HCT116 (cell line): Measurements from ENCODE around the gene LEAP2. TPM values are rescaled to one million over a fixed set of nuclear protein-coding genes. Genes with fewer than 3 reads are reported as not detected.
A peak's percentile ranks its signal among the peaks of the same experiment; 100 is the strongest.

Experiments
- ATAC-seq: fragments of 200-7000 bp; cut with Tn5 transposase; 2 replicates; pipeline ENCODE4 v1.9.1; 2020; ENCODE audit warnings: mild to moderate bottlenecking, moderate library complexity
- BruUV-seq: library from RNA; stranded (reverse); fragments of 400-500 nt; replicated peaks from 2 replicates; lab custom pipeline; 2021; lab: Mats Ljungman, UMichigan
- CTCF ChIA-PET: fragments of 300-600 bp; sonication (Branson Sonifier 250); formaldehyde crosslinking; loops from one replicate; lab custom pipeline; 2021; ENCODE audit warnings: antibody characterized with exemption; lab: Charles Lee
- POLR2A ChIA-PET: fragments of 300-600, 350-600 bp; sonication (Branson Sonifier 250); formaldehyde crosslinking; loops from one replicate; lab custom pipeline; 2021; ENCODE audit warnings: antibody characterized with exemption; lab: Charles Lee
- RAD21 ChIA-PET, 2 experiments: fragments of 300-600 bp; sonication (Branson Sonifier 250); formaldehyde crosslinking; loops; one replicate each; lab custom pipeline; 2023; ENCODE audit warnings: low total read pairs in 2 of 2; ENCODE audit not compliant: uncharacterized antibody in 2 of 2, unreplicated experiment in 2 of 2, low non-redundant PET in 1 of 2; lab: Charles Lee
- DNase-seq: peaks from one replicate; pipeline ENCODE4 v3.0.0-alpha.2; 2010; ENCODE audit warnings: low read depth, low spot score
- H2AFZ ChIP-seq: fragments of 200-600 bp; shearing (Covaris generic), sonication (generic); 2 replicates; pipeline ENCODE4 v1.6.1; 2017; ENCODE audit warnings: low read depth, mixed run types, mixed read lengths, antibody characterized with exemption, low read length; ENCODE audit not compliant: poor library complexity, severe bottlenecking
- H3K27ac ChIP-seq: 2 replicates; pipeline ENCODE4 v1.5.1; 2012; ENCODE audit warnings: low read depth, low read length
- H3K27me3 ChIP-seq: fragments of 200-600 bp; sonication (generic); 2 replicates; pipeline ENCODE4 v1.6.1; 2016; ENCODE audit warnings: mixed run types, low read length, mixed read lengths; ENCODE audit not compliant: insufficient read depth
- H3K36me3 ChIP-seq, 2 experiments: fragments of 200-500 bp in 1 of 2; fragments of 200-600 bp in 1 of 2; sonication (Bioruptor generic) in 1 of 2; sonication (generic) in 1 of 2; 2 replicates each; pipeline versions ENCODE4 v1.5.1 to v1.6.1; 2014 to 2016; ENCODE audit warnings: low read length in 2 of 2, inconsistent platforms in 1 of 2, mixed read lengths in 1 of 2, mixed run types in 1 of 2; ENCODE audit not compliant: insufficient read depth in 2 of 2, control insufficient read depth in 1 of 2
- H3K4me1 ChIP-seq, 2 experiments: fragments of 200-600 bp in 1 of 2; sonication (generic) in 1 of 2; 2 replicates each; pipeline versions ENCODE4 v1.5.1 to v1.6.1; 2012 to 2017; ENCODE audit warnings: low read length in 2 of 2, inconsistent platforms in 1 of 2, mild to moderate bottlenecking in 1 of 2, mixed read lengths in 1 of 2, mixed run types in 1 of 2, moderate library complexity in 1 of 2; ENCODE audit not compliant: insufficient read depth in 2 of 2, control insufficient read depth in 1 of 2
- H3K4me2 ChIP-seq: fragments of 200-600 bp; sonication (generic); 2 replicates; pipeline ENCODE4 v1.6.1; 2017; ENCODE audit warnings: mixed run types, low read length, mixed read lengths
- H3K4me3 ChIP-seq, 2 experiments: fragments of 200-600 bp in 1 of 2; sonication (generic) in 1 of 2; replicated peaks in 1 of 2; 2 replicates each; pipeline ENCODE4 v1.5.1; 2011 to 2016; ENCODE audit warnings: low read length in 2 of 2, control low read depth in 1 of 2, low read depth in 1 of 2, mild to moderate bottlenecking in 1 of 2, mixed read lengths in 1 of 2, mixed run types in 1 of 2
- H3K79me2 ChIP-seq: fragments of 200-600 bp; sonication (generic); 2 replicates; pipeline ENCODE4 v1.6.1; 2017; ENCODE audit warnings: mild to moderate bottlenecking, mixed run types, low read length, moderate library complexity, mixed read lengths; ENCODE audit not compliant: insufficient read depth
- H3K9ac ChIP-seq: fragments of 200-600 bp; sonication (generic); 2 replicates; pipeline ENCODE4 v1.6.1; 2016; ENCODE audit warnings: low read length, mixed read lengths
- H3K9me2 ChIP-seq: fragments of 200-600 bp; sonication (generic), shearing (Covaris generic); 2 replicates; pipeline ENCODE4 v1.6.1; 2017; ENCODE audit warnings: mixed run types, mild to moderate bottlenecking, moderate library complexity; ENCODE audit not compliant: insufficient read depth
- H3K9me3 ChIP-seq, 2 experiments: fragments of 200-500 bp in 1 of 2; fragments of 200-600 bp in 1 of 2; sonication (Bioruptor generic) in 1 of 2; sonication (generic) in 1 of 2; 2 replicates each; pipeline ENCODE4 v1.6.1; 2014 to 2017; ENCODE audit warnings: low read length in 2 of 2, mixed read lengths in 2 of 2, inconsistent platforms in 1 of 2, low read depth in 1 of 2, mild to moderate bottlenecking in 1 of 2, mixed run types in 1 of 2, moderate library complexity in 1 of 2; ENCODE audit not compliant: control insufficient read depth in 1 of 2, insufficient read depth in 1 of 2
- H4K20me1 ChIP-seq: fragments of 200-600 bp; sonication (generic), shearing (Covaris generic); 2 replicates; pipeline ENCODE4 v1.6.1; 2017; ENCODE audit warnings: mixed run types, mild to moderate bottlenecking, moderate library complexity; ENCODE audit not compliant: insufficient read depth
- EGR1 ChIP-seq: IDR thresholded peaks from 2 replicates; pipeline ENCODE4 v1.6.1; 2012; ENCODE audit warnings: low read depth
- ELF1 ChIP-seq: IDR thresholded peaks from 2 replicates; pipeline ENCODE4 v1.6.1; 2012; ENCODE audit warnings: low read depth, borderline replicate concordance
- EZH2 ChIP-seq: fragments of 200-600 bp; sonication (generic); IDR thresholded peaks from 2 replicates; pipeline ENCODE4 v1.6.1; 2017; ENCODE audit warnings: antibody characterized with exemption, mixed run types
- EZH2phosphoT487 ChIP-seq: fragments of 200-600 bp; IDR thresholded peaks from 2 replicates; pipeline ENCODE4 v1.6.1; 2018; ENCODE audit warnings: antibody characterized with exemption, borderline replicate concordance
- FOSL1 ChIP-seq: IDR thresholded peaks from 2 replicates; pipeline ENCODE4 v1.6.1; 2012; ENCODE audit warnings: low read depth
- JUND ChIP-seq: IDR thresholded peaks from 2 replicates; pipeline ENCODE4 v1.6.1; 2012
- POLR2A ChIP-seq: IDR thresholded peaks from 2 replicates; pipeline ENCODE4 v1.7.0; 2011; ENCODE audit warnings: borderline replicate concordance; ENCODE audit not compliant: insufficient read depth, insufficient read length; ENCODE audit errors: extremely low read depth
- RAD21 ChIP-seq: IDR thresholded peaks from 2 replicates; pipeline ENCODE4 v1.6.1; 2012; ENCODE audit warnings: low read depth, mild to moderate bottlenecking
- SP1 ChIP-seq: IDR thresholded peaks from 2 replicates; pipeline ENCODE4 v1.6.1; 2012; ENCODE audit warnings: low read depth
- SRF ChIP-seq: IDR thresholded peaks from 2 replicates; pipeline ENCODE4 v1.6.1; 2012; ENCODE audit warnings: low read depth
- ZFX ChIP-seq: fragments of 450-650 bp; IDR thresholded peaks from 2 replicates; pipeline ENCODE4 v1.6.1; 2017
- intact Hi-C: fragments of 100-400 bp; cut with micrococcal nuclease; formaldehyde crosslinking; loops from 2 replicates; pipeline ENCODE4 v1.10.0; 2022
- total RNA-seq: library from RNA; stranded (reverse); gene quantifications from one replicate; pipeline ENCODE4 v1.2.1, GENCODE V29; 2021; ENCODE audit not compliant: unreplicated experiment
- TF ChIP-seq, protein P1 (sequence below), 3 experiments: fragments of 200-600 bp in 1 of 3; sonication (generic) in 1 of 3; IDR thresholded peaks in 2 of 3; conservative IDR thresholded peaks in 1 of 3; 2 replicates each; pipeline ENCODE4 v1.5.1; 2012 to 2017; ENCODE audit warnings: low read depth in 2 of 3, low read length in 2 of 3, antibody characterized with exemption in 1 of 3, borderline replicate concordance in 1 of 3, control low read depth in 1 of 3, mild to moderate bottlenecking in 1 of 3, mixed read lengths in 1 of 3, mixed run types in 1 of 3, moderate library complexity in 1 of 3; ENCODE audit not compliant: insufficient read depth in 1 of 3
- TF ChIP-seq, protein P2 (sequence below): IDR thresholded peaks from 2 replicates; pipeline ENCODE4 v1.6.1; 2011; ENCODE audit warnings: mild to moderate bottlenecking, low read length, moderate library complexity; ENCODE audit not compliant: insufficient replicate concordance; ENCODE audit errors: extremely low read depth

The LEAP2 gene
- total RNA-seq, 1 experiment from 2014 or later, result 1.2 TPM

DNA sequence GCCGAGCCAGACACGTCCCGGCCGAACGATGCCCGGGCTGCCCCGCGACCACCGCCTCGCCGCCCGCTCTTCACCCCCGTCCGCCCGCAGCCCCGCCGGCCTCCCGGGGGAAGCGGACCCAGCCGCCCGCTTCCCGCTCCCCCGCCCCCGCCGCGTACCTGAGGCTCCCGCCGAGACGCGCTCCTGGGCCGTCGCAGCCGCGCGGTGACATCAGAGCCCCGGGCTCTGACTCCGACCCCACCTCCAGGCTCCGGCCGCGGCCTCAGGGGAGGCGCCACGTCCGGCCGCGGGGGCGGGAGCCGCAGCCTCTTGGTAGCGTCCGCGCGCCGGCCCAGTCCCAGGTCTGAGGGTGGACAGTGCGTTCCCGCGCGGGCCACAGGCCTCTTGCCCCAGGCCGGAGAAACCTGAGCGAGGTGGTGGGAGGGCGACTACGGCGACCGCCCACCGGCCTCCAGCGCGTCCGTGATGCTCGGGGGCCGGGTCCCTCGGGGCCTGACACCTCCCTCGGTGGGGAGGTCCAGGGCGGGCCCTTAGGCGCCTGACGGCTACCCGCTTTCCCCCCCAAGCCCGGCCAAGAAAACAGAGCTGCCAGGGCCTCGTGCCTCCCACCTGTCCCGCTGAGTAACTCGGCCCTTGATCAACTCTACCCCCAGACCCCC is 42.9 kb upstream of the LEAP2 start, which contains the start of gene SHROOM1 (continued):
- TF ChIP-seq, protein P1, sequence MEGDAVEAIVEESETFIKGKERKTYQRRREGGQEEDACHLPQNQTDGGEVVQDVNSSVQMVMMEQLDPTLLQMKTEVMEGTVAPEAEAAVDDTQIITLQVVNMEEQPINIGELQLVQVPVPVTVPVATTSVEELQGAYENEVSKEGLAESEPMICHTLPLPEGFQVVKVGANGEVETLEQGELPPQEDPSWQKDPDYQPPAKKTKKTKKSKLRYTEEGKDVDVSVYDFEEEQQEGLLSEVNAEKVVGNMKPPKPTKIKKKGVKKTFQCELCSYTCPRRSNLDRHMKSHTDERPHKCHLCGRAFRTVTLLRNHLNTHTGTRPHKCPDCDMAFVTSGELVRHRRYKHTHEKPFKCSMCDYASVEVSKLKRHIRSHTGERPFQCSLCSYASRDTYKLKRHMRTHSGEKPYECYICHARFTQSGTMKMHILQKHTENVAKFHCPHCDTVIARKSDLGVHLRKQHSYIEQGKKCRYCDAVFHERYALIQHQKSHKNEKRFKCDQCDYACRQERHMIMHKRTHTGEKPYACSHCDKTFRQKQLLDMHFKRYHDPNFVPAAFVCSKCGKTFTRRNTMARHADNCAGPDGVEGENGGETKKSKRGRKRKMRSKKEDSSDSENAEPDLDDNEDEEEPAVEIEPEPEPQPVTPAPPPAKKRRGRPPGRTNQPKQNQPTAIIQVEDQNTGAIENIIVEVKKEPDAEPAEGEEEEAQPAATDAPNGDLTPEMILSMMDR (IDR thresholded peaks at IDR 0.05 in 2 of 3, conservative IDR thresholded peaks at IDR 0.05 in 1 of 3; ENCODE audit: borderline replicate concordance in 1 of 3, insufficient read depth in 1 of 3, low read depth in 2 of 3, low read length in 2 of 3), result no peak
- TF ChIP-seq POLR2A (peak; percentile 41), JUND (no peak), SRF (no peak), EGR1 (peak; percentile 98)
- TF ChIP-seq, protein P2, sequence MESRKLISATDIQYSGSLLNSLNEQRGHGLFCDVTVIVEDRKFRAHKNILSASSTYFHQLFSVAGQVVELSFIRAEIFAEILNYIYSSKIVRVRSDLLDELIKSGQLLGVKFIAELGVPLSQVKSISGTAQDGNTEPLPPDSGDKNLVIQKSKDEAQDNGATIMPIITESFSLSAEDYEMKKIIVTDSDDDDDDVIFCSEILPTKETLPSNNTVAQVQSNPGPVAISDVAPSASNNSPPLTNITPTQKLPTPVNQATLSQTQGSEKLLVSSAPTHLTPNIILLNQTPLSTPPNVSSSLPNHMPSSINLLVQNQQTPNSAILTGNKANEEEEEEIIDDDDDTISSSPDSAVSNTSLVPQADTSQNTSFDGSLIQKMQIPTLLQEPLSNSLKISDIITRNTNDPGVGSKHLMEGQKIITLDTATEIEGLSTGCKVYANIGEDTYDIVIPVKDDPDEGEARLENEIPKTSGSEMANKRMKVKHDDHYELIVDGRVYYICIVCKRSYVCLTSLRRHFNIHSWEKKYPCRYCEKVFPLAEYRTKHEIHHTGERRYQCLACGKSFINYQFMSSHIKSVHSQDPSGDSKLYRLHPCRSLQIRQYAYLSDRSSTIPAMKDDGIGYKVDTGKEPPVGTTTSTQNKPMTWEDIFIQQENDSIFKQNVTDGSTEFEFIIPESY, result peak; percentile 9

DNA sequence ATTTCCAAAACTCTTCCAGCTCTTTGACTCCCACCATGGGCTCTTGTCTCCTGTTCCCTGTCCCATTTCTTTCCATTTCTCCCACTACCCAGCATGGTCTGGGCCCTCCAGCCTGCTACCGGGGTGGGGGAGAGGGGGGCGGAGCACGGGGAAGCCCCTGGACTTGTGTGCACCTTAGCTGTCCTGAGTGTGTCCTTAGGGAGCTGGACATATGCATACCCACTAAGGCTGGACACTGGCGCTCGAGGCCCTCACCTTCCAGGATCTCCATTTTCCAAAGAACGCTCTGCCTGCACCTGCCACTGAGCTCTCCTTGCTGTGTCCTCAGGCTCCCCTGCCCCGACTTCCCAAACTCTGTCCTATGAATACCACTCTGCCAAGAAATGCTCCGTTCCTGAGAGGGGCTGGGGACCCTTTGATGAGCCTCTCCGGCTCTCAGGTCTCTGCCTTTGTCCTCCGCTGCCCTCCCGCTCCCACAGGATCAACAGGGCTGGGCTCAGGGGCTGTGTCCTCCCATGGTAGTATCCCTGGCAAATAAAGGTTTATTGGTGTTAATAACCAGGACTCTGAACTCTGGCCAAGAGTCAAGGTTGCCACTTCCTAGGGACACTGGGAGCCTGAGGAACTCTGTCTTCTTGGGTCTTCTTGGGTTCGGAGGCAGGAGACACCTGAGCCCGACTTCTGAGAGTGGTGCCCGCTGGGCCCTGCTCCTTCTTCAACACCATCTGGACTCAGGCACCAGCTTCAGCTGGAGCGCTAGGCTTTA is 42.2 kb upstream of the LEAP2 start:
- BruUV-seq, result TSS peak; percentile 81
- no peak for ATAC-seq
- RAD21 ChIA-PET, result interaction anchor here in 1 of 2 experiments (0.7 kb wide), 1 partner anchor 27 kb away, joined by 4 read pairs; no protein-coding TSS in a partner anchor

More for the DNA sequence above, 42.2 kb upstream of the LEAP2 start:
- H3K9ac ChIP-seq, result peak overlapping the region; percentile 79
- peak overlapping the region; percentile 93 for H3K4me2 ChIP-seq
- H4K20me1 ChIP-seq, result no peaks in the 10 kb centered on the region
- CTCF ChIA-PET, result interaction anchor here (1.3 to 3.9 kb wide), 3 partner anchors 11 to 33 kb away, joined by 3 to 31 read pairs (median 5); no protein-coding TSS in a partner anchor
- peak overlapping the region; percentile 65 to 73 for H3K4me3 ChIP-seq
- POLR2A ChIA-PET, result interaction anchor here (1.7 kb wide), 1 partner anchor 35 kb away, joined by 5 read pairs; the partner anchor contains the start of genes GDF9 and UQCRQ
- peak overlapping the region; percentile 75 for H3K27ac ChIP-seq
- no peak for DNase-seq
- no peak for TF ChIP-seq FOSL1
- no peak for TF ChIP-seq RAD21
- TF ChIP-seq, protein P1 (IDR thresholded peaks at IDR 0.05 in 2 of 3, conservative IDR thresholded peaks at IDR 0.05 in 1 of 3; ENCODE audit: borderline replicate concordance in 1 of 3, insufficient read depth in 1 of 3, low read depth in 2 of 3, low read length in 2 of 3), result no peak
- TF ChIP-seq EZH2, result no peak
- TF ChIP-seq ZFX, result no peak
- TF ChIP-seq JUND, result no peak
- no peak for TF ChIP-seq ELF1
- TF ChIP-seq SP1, result no peak
- TF ChIP-seq EZH2phosphoT487, result no peak
- TF ChIP-seq, all 23 proteins: peak for 0
- H3K4me1 ChIP-seq, result peaks cover 12 to 19% of the 10 kb centered on the region in 2 experiments; a peak in 3 of 4 replicates
- H3K79me2 ChIP-seq, result peaks cover 6% of the 10 kb centered on the region; the same call in 1 of the 2 replicates
- H2AFZ ChIP-seq, result no peak overlapping the region
- H3K9me3 ChIP-seq, result no peaks in the 10 kb centered on the region
- H3K27me3 ChIP-seq, result no peaks in the 10 kb centered on the region
- no peaks in the 10 kb centered on the region for H3K9me2 ChIP-seq
- no peaks in the 10 kb centered on the region for H3K36me3 ChIP-seq
- intact Hi-C loops, result no loop called here
